GM12873 (cell line): ENCODE measurements around the gene RNF5.

Source experiments
- TF ChIP-seq, protein P1 (sequence below): IDR thresholded peaks from 2 replicates; pipeline ENCODE4 v1.5.1; 2012; ENCODE audit warnings: low read depth, mild to moderate bottlenecking, moderate library complexity, low read length, control low read depth; ENCODE audit not compliant: insufficient read depth; ENCODE audit errors: missing control alignments

RNF5 gene

DNA sequence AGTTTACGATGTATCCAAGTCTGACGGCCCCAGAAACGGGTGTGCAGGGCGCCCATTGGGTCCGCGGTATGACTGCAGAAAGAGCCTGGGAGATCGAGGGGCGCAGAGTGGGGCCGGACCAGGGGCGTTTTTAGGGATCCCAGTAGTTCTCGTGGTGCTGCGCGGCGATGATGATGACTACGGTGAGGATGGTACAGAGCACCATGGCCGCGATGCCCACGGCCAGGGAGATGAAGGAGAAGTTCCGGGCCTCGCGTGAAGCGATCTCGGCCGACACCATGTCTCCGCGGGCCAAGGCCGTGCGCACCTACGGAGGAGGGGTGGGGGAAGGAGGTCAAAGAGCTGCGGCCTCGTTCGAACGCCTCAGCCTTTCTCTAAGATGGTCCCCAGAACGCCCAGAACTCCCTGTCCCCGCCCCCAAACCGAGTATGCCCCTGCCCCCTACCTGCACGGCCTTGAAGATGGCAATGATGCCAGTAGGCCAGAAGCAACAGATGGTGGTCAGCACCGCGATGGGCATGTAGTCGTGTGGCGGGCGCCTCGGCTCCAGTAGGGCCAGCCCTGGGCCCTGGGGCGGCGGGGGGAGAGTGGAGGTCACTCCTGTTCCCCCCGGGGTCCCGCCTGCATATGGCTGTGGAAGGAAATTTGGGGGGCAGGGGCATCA lies 29.0 kb upstream of the RNF5 start:
- TF ChIP-seq, protein P1, sequence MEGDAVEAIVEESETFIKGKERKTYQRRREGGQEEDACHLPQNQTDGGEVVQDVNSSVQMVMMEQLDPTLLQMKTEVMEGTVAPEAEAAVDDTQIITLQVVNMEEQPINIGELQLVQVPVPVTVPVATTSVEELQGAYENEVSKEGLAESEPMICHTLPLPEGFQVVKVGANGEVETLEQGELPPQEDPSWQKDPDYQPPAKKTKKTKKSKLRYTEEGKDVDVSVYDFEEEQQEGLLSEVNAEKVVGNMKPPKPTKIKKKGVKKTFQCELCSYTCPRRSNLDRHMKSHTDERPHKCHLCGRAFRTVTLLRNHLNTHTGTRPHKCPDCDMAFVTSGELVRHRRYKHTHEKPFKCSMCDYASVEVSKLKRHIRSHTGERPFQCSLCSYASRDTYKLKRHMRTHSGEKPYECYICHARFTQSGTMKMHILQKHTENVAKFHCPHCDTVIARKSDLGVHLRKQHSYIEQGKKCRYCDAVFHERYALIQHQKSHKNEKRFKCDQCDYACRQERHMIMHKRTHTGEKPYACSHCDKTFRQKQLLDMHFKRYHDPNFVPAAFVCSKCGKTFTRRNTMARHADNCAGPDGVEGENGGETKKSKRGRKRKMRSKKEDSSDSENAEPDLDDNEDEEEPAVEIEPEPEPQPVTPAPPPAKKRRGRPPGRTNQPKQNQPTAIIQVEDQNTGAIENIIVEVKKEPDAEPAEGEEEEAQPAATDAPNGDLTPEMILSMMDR, result no peak

DNA sequence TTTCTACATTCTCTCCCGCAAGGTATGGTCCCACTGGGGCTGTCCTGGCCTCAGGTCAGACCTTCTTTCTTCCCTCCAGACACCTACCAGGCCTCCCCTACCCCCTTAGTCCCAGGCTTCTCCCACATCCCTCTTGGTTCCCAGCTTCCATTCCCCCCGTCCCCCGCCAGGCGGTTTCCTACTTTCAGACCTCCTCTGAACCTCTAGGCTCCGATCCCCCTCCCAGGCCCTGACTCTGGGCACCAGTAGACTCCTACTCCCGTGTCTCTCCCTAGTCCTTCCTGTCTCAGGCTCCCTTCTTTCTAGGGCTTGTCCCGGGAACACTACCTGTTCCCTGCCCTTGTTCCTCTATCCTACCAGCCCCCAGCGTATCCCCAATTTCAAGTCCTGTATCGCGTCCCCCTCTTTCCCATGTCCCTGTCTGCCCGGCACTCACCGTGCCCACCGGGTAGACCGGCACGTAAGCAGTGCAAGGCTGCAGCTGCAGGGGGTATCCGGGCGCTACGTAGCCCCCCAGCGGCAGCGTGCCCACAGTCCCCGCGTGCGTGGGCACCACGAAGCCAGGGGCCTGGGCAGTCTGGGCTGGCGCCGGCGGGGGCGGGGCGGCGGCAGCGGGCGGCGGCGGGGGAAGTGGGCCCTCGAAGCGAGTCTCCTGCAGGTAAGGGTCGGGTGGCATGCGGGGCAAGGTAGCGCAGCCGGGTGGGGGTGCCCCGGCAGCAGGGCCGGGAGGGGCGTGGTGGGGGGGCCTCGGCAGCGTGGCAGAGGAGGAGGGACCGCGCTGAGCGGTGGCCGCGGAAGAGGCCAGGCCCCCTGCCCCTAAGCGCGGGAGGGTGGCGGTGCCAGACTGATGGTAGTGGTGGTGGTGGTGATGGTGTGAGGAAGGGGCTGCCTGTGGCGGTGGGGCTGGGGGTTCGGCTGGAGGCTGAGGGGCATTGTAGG lies 28.0 kb upstream of the RNF5 start:
- TF ChIP-seq, protein P1, result no peak

DNA sequence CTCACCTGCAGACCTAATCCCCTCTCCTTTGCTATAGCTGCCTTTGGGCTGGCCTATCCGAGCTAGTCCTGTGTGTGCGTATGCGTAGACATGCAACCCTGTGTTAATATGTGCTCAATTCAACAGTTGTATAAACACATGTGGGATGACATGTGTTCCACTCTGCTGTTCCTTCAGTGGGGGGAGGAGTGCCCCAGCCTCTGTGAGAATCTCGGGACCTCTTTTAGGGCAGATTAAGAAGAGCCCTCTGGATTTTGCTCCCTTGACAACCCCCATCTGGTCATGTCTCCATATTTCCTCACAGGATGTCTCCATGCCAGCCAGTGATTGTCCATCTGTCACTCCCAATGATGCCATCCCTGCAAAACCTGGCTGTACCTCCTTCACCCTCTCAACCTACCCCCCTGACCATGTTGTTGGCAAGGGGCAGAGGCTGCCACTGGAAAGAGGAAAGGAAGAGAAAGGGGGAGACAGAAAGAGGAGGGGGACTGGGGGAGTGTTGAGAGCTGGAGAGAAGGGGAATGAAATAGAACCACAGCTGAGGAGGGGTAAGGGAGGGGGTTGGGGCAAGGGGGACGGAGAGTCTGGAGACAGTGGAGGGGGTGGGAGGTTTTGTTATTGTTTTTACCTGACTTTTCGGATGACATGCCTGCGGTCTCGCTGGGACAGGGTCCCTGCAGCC lies 26.9 kb upstream of the RNF5 start:
- TF ChIP-seq, protein P1, result no peak

DNA sequence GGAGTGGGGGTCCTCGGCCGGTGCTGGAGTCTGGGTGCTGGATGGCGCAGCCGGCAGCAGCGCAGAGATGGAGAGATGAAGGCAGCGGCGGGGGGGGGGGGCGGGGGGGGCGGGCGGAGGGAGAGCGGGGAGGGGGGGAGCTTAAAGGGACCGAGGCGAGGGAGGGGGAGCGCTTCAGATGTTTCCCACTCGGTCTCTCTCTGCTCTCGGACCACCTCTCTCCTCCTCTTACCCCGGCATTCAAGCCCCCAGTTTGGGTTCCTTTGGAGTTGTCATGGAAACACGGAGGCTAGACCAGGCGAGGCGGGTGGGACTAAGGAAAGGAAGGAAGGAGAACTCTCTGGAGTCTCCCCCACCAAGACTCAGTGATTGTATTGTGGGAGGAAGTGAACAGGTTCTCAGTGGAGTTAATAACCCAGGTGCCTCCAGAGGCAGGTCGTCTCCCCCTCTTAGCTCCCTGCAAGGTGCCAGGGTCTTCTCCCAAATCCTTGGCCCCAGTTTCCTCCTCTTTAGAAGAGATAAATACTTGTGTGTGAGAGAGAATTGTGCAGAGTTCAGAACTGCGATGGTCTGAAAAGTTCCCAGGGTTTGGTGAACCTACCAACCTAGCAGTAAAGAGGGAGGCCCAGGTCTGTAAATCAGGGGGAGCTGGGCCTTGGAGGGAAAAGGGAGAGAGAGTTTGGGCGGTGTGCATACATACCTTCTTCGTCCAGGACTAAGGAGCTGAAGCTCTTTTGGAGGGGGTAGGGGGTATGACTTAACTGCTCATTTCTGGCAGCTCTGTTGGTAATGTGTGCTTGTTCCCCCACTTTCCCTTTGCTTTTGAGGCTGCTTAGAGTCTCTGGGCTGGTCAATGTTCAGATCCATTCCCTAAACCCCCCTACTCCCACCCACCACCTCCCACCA lies 26.1 kb upstream of the RNF5 start, which contains the start of gene PRRT1:
Gene PRRT1 (minus strand): TSS at position 77 of the 906 bp plus-strand sequence. CDS start 112 bp downstream, outside the sequence.
- TF ChIP-seq, protein P1, result no peak

DNA sequence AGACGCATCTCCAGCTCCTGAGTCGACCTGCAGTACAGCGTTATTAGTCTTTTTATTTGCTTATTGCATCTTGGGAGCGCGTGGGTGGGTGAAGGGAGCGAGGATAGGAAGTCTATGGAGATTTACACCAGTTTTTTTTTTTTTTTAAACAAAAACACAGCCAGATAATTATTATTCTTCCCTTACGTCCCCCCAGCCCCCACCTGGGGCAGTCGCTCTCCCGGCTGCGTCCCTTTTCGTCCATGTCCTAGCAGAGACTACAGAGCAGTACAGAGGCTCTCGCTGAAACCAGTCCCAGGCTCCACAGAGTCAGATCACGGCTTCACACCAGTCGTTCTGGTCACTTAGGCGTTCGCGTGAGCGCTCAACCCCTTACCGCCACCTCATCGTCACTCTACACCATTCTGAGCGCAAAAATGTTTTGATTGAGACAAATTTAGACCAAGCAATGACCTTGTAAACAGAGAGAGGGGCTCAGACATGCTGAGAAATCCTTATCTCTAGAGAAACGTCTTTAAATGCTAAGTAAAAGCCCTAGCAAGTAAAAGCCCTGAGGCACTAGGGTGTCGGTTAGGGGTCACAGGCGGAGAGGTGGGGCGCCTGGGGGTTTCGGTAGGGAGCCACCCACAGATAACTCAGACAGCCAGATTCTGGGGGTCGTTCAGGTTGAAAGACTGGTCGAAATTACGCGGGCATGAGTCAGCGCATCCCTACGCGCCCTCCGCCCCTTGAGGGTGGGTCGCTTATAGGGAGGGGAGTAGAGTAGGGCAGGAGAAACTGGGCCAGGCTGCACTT lies 25.2 kb upstream of the RNF5 start:
- TF ChIP-seq, protein P1, result no peak

DNA sequence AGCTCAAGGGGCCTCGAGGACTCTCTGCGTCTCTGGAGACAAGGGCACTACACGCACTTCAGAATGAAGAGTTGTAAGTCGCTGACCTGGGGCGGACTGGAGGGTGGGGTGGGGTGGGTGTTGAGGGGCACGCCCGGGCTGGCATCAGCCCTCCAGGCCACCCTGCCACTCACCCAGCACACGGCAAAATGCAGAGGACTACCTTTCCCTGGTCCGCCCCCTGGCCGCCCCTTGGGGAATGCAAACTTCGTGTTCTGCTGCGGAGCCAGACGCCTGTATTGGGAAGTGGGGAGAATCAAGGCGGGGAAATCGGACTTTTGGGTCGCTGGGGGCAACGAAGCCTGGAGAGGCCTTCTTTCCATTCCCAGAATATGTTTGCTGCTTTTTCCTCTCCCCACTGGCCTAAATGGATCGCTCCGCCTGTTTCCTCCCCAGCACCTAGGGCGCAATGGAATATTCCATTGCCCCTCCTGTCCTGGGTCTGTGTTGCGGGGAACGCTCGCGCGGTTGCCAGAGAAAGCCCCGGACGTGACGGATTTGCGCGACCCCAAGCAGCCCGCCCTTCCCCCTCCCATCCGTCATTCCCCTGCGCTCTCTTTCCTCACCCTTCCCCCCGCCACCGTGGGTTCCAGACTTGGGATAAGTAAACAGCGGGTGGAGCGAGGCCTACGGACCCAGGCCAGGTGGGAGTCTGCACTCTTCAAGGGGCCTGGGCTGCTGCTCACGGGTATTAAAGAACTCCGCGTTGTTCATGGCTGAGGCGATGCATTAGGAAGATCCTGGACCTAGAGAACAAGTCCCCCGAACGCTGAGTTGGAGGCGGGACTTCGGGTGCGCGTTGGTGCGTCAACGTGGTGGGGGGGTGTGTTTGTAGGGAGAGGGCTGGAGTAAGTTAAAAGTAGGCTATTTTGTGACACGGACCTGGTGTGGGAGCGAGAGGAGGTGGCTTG lies 24.4 kb upstream of the RNF5 start, which contains the start of gene PPT2:
Gene PPT2 (plus strand): TSS at position 578 of the 950 bp plus-strand sequence. CDS start 454 bp downstream, outside the sequence.
- TF ChIP-seq, protein P1, result peak; percentile 3
